ENCODE measurements around the gene PRAMEF1. TPM values are rescaled to one million over a fixed set of nuclear protein-coding genes. Genes with fewer than 3 reads are reported as not detected.

Gene PRAMEF1
- total and polyA plus RNA-seq, 8 donors = not detected

GRCh38 chr1:12754738-12755137 is 36.5 kb upstream of the PRAMEF1 start:
- intact Hi-C loops (cut with DNase I) = no loop called here
- ATAC-seq (no peak), DNase-seq (no peak)
- Histone ChIP-seq H3K27ac (no peak overlapping the region), H3K4me1 (no peaks in the 10 kb centered on the region), H3K27me3 (peaks cover 0 to 59% of the 10 kb centered on the region in 2 donors), H3K9me3 (peaks cover 0 to 9% of the 10 kb centered on the region in 2 donors), H3K4me3 (no peak overlapping the region), H3K36me3 (no peaks in the 10 kb centered on the region)
- no peak for TF ChIP-seq CTCF (IDR thresholded peaks at IDR 0.05)

- H3K27ac ChIP-seq = no peak overlapping the region
- intact Hi-C loops (cut with DNase I) = no loop called here
Measured at GRCh38 chr1:12756273-12756672, 34.9 kb upstream of the PRAMEF1 start.

GRCh38 chr1:12756768-12757413 is 34.3 kb upstream of the PRAMEF1 start:
- Histone ChIP-seq H3K4me1 (no peaks in the 10 kb centered on the region), H3K4me3 (no peak overlapping the region), H3K27ac (no peak overlapping the region), H3K9me3 (no peaks in the 10 kb centered on the region), H3K27me3 (peaks cover 0 to 53% of the 10 kb centered on the region in 2 donors), H3K36me3 (no peaks in the 10 kb centered on the region)
- TF ChIP-seq CTCF (IDR thresholded peaks at IDR 0.05) = no peak
- intact Hi-C loops (cut with DNase I) = no loop called here
- ATAC-seq = no peak
- DNase-seq = no peak

More at GRCh38 chr1:12756273-12756672, 34.9 kb upstream of the PRAMEF1 start:
- no peak for ATAC-seq
- no peaks in the 10 kb centered on the region for H3K4me1 ChIP-seq
- no peak for TF ChIP-seq CTCF (IDR thresholded peaks at IDR 0.05)
- no peak overlapping the region for H3K4me3 ChIP-seq
- H3K27me3 ChIP-seq = peaks cover 0 to 56% of the 10 kb centered on the region in 2 donors
- no peak for DNase-seq
- no peaks in the 10 kb centered on the region for H3K36me3 ChIP-seq
- H3K9me3 ChIP-seq = no peaks in the 10 kb centered on the region

GRCh38 chr1:12757836-12758235 is 33.4 kb upstream of the PRAMEF1 start:
- TF ChIP-seq CTCF (IDR thresholded peaks at IDR 0.05) = no peak
- no peaks in the 10 kb centered on the region for H3K4me1 ChIP-seq
- no peaks in the 10 kb centered on the region for H3K9me3 ChIP-seq
- peaks cover 0 to 48% of the 10 kb centered on the region in 2 donors for H3K27me3 ChIP-seq
- no peak overlapping the region for H3K27ac ChIP-seq
- no peaks in the 10 kb centered on the region for H3K36me3 ChIP-seq
- DNase-seq (no peak), ATAC-seq (no peak)
- no peak overlapping the region for H3K4me3 ChIP-seq
- intact Hi-C loops (cut with DNase I) = no loop called here

- intact Hi-C loops (cut with DNase I) = no loop called here
- no peaks in the 10 kb centered on the region for H3K9me3 ChIP-seq
- H3K27ac ChIP-seq = no peak overlapping the region
- H3K36me3 ChIP-seq = no peaks in the 10 kb centered on the region
- H3K27me3 ChIP-seq = peaks cover 0 to 43% of the 10 kb centered on the region in 2 donors
- no peaks in the 10 kb centered on the region for H3K4me1 ChIP-seq
- no peak for TF ChIP-seq CTCF (IDR thresholded peaks at IDR 0.05)
- DNase-seq = no peak
- H3K4me3 ChIP-seq = no peak overlapping the region
- no peak for ATAC-seq
Measured at GRCh38 chr1:12760256-12760795, 30.9 kb upstream of the PRAMEF1 start.

Measured in left lung (tissue), 10 donors.